Hepatocyte (in vitro differentiated cells): Measurements from ENCODE around the gene EIF4H.

Experiments used
- EZH2 ChIP-seq: fragments of 200-600 bp; sonication (generic); IDR thresholded peaks from 2 replicates; pipeline ENCODE4 v1.6.1; 2016; ENCODE audit warnings: antibody characterized with exemption, mild to moderate bottlenecking, borderline replicate concordance
- EZH2phosphoT487 ChIP-seq: fragments of 200-600 bp; sonication (generic); IDR thresholded peaks from one replicate; pipeline ENCODE4 v1.6.1; 2018; ENCODE audit warnings: antibody characterized with exemption, mild to moderate bottlenecking, low read depth, moderate library complexity; ENCODE audit not compliant: unreplicated experiment, severe bottlenecking
- TF ChIP-seq, protein P1 (sequence below): fragments of 200-600 bp; sonication (generic); IDR thresholded peaks from 2 replicates; pipeline ENCODE4 v1.5.1; 2016; ENCODE audit warnings: antibody characterized with exemption, mild to moderate bottlenecking; ENCODE audit not compliant: poor library complexity

DNA sequence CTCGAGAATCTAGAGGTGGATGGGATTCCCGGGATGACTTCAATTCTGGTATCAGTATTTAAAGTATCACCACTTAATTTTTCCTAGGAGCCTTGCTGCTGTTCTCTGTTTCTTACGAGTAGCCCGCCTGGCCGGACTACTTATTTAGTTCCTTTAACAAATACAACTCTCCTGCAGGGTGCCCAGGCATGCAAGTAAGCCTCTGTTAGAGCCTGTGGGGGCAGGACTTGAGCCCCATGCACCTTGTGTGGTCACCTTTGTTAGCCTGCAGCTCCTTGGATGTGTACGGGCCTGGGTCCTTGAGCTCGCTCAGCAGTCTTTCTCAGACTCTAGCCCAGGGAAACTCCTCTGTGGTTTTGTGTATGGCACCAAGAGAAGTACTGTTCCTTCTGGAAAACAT, 16.1 kb downstream of the EIF4H start:
- TF ChIP-seq, protein P1, sequence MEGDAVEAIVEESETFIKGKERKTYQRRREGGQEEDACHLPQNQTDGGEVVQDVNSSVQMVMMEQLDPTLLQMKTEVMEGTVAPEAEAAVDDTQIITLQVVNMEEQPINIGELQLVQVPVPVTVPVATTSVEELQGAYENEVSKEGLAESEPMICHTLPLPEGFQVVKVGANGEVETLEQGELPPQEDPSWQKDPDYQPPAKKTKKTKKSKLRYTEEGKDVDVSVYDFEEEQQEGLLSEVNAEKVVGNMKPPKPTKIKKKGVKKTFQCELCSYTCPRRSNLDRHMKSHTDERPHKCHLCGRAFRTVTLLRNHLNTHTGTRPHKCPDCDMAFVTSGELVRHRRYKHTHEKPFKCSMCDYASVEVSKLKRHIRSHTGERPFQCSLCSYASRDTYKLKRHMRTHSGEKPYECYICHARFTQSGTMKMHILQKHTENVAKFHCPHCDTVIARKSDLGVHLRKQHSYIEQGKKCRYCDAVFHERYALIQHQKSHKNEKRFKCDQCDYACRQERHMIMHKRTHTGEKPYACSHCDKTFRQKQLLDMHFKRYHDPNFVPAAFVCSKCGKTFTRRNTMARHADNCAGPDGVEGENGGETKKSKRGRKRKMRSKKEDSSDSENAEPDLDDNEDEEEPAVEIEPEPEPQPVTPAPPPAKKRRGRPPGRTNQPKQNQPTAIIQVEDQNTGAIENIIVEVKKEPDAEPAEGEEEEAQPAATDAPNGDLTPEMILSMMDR: no peak
- TF ChIP-seq EZH2: no peak
- TF ChIP-seq EZH2phosphoT487: no peak
